Activated CD8-positive, alpha-beta memory T cell treated with anti-CD3 and anti-CD28 coated beads, Interleukin-2, amount 50 U/mL, for 1 hour (primary cell): ENCODE measurements around the gene EBF4.
A peak's percentile ranks its signal among the peaks of the same experiment; 100 is the strongest.
"Not testable (repeated sequence)": the region's sequence is repeated elsewhere in the genome, so short reads cannot be mapped to it uniquely, and the experiment has no call there.

Source experiments
- DNase-seq: peaks from one replicate; pipeline ENCODE4 v3.0.0-alpha.2; 2020; ENCODE audit errors: extremely low read depth

Gene EBF4

GRCh38 chr20:2672446-2672845 lies 20.1 kb upstream of the EBF4 start:
- no peak for DNase-seq

- DNase-seq, result no peak
These were observed 19.1 kb upstream of the EBF4 start for GRCh38 chr20:2673453-2673852.

DNA sequence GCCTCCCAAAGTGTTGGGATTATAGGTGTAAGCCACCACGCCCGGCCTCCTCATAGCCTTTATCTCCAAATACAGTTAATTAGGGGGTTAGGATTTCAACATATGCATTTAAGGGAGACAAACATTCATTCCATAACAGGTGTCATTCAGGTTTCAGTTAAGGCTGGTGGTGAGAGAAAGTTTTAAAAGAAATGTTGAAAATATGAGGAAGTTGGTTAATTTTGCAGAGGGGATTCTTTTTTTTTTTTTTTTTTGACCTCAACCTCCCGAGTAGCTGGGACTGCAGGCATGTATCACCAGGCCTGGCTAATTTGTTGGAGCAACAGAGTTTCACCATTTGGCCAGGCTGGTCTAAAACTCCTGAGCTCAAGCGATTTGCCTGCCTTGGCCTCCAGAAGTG lies 12.5 kb upstream of the EBF4 start:
- no peak for DNase-seq

DNA sequence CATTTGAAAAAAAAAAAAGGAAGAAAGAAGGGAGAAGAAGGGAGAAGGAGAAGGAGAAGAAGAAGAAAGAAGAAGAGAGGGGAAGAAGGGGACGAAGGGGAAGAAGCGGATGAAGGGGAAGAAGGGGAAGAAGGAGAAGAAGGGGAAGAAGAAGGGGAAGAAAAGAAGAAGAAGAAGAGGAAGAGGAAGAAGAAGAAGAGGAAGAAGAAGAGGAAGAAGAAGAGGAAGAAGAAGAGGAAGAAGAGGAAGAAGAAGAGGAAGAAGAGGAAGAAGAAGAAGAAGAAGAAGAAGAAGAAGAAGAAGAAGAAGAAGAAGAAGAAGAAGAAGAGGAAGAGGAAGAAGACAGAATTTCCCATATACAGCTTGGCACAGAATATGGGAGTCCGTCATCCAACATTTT lies 10.5 kb upstream of the EBF4 start:
- DNase-seq, result not testable (repeated sequence)

GRCh38 chr20:2684817-2685216 lies 7.8 kb upstream of the EBF4 start:
- not testable (repeated sequence) for DNase-seq

DNA sequence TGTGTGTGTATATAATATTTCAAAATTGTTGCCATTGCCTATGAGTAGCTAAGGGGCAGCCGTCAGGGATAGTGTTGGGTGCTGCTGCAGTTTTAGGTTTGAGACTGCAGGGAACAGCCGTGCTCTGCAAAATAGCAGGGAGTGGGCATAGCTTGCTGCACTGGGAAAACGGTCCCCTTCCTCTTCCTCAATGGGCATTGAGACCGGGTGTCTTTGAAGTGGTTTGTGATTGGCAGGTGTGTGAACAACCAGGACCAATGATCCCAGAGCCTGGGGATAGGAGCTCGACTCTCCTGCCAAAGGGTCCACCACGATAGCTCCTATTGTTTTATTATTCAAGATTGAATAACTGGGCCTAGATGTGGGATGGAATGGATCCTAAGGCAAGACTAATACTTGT lies 5.1 kb upstream of the EBF4 start:
- no peak for DNase-seq

DNA sequence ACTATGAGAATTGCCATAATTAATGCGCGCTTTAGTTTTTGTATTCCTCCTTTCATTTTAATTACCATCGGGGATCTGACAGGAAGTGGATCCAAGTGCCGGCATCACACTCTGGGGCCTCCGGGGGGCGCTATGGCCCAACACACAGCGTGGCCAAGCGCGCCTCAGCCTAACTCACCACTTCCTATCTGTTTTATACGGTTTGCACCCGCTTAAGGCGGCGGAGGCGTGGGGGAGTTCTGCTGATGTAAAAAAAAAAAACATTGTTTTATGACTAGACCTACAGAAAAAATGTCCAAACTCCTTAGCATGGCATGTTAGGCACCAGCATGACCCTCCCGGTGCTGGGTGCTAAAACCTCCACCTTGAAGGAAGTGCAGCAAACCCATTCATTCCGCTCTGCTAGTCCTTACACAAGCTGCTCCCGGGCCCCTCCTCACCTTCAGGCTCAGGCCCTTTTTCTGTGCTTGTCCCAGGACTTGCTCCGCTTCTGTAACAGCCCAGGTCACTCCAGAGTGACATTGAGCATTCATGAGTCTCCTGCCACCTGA lies 4.5 kb upstream of the EBF4 start:
- DNase-seq, result peak; percentile 63

DNA sequence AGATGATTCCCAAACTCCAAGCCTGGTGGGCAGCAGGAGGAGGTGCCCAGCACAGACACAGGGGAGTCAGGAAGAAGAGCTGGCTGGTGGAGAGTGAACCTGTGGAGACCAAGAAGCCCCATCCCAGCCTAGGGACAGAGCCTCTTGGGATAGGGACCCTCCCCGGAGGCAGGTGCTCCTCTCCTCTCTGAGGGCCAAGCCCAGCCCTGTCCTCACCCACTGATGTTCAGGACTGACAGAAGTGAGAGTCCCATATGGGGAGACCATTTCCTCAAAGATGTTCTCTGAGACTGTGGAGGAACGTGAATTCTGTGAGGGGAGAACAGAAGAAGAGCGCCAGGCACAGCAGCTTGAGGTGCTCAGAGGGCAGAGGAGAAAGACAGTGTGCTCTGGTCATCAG lies 2.4 kb upstream of the EBF4 start:
- no peak for DNase-seq

DNA sequence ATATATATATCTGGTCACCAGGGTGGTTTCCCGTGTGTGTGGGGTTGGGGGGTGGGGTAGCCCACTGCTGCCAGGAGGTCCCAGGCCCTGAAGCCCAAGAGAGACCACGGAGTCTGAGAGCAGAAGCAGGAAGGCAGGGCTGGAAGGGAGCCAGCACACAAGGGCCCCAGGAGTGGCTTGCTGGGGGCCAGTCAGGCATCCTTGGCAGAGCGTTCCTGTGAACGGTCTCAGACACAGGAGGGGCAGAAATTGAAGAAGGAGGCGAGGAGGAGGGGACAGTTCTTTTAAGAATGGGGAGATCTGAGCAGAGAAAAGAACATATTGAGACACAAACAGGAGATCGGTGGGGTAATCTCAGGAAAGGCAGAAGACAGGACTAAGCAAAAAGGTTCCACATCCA lies 1.9 kb upstream of the EBF4 start:
- DNase-seq, result no peak

DNA sequence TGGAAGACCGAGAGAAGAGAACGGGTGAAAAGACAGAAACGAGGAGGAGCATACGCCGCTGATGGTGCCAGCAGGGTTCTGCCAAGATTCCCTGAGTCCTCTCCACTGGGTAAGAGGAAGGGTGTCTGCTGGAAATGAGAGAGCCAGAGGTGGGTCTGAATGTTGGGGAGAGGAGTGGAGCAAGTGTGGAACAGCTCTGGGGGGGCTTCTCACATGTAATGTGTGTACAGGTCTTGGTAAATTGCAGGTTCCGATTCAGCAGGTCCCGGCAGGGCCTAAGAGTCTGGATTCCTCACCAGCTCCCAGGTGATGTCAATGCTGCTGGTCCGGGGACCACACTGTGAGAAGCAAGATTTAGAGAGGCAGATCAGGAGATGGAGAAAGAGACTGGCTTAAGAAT lies 1.5 kb upstream of the EBF4 start:
- no peak for DNase-seq

DNA sequence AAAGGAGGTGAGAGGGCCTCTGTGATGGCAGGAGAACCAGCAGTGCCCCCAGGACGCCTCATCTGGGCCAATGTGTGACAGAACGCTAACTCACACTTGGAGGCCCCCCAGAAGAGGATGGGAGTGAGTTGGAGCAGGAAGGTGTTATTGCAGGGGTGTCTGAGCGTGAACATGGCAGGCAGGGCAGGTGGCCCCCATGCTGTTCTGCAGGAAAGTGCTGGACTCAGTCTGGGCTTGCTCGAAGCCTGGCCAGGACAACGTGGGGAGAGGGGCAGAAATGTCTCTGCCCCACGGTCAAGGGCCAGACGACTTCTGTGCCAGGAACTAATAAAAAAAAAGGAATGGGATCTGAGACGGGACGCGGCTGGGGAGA lies 931 bp upstream of the EBF4 start:
- DNase-seq, result no peak

- no peak for DNase-seq
These were observed 306 bp downstream of the EBF4 start for GRCh38 chr20:2692886-2693285.

DNA sequence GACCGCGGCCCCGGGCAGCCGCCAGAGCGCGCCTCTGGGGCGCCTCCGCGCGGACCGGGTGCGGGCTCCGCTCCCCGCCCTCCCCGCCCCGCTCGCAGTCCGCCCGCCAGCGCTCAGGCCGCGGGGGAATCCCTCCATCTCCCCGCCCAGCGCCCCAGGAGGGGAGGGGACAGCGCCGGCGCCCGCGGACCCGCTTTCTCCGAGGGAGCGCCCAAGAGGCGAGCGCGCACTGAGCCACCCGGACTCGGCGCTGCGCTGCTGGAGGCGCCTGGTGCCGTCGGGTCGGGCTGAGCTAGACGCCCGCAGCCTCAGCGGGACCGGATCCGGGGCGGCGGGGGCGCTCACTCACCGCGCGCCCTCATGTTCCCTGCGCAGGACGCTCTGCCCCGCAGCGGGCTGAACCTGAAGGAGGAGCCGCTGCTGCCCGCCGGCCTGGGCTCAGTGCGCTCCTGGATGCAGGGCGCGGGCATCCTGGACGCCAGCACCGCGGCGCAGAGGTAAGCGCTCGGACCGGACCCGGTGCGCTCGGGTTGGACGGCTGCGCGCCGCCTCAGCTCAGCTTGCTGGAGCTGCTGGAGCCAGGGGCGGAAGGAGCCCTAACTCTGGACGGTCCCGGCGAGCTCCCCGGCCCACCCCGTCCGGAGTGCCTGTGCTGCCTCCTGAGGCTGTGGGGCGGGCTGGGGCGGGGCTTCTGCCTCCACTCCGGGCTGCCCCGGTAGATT lies 867 bp downstream of the EBF4 start:
- peak; percentile 11 for DNase-seq

DNA sequence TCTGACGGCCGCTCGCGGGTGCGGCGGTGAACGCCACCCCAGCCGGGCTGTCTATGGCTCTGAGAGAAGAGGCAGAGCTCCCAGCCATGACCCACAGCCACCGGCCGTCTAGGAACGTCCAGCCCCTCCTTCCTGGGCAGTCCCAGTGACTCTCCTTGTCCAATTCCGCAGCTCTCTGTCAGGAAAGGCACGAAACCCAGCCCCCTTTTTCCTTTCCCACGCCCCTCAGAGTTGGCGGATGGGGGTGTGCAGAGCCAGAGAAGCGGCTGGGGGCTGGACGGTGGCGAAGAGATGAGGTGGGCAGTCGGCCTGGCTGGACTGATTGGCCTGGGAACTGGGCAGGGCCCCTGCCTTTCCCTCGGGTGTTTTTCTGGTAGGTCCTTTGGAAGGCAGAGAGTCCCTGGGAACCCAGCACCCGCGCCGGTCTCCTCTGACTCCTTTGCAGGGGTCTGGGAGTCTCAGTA lies 1.5 kb downstream of the EBF4 start:
- no peak for DNase-seq

- no peak for DNase-seq
These were observed 1.9 kb downstream of the EBF4 start for GRCh38 chr20:2694519-2694918.

GRCh38 chr20:2695206-2695983 lies 2.8 kb downstream of the EBF4 start:
- no peak for DNase-seq

DNA sequence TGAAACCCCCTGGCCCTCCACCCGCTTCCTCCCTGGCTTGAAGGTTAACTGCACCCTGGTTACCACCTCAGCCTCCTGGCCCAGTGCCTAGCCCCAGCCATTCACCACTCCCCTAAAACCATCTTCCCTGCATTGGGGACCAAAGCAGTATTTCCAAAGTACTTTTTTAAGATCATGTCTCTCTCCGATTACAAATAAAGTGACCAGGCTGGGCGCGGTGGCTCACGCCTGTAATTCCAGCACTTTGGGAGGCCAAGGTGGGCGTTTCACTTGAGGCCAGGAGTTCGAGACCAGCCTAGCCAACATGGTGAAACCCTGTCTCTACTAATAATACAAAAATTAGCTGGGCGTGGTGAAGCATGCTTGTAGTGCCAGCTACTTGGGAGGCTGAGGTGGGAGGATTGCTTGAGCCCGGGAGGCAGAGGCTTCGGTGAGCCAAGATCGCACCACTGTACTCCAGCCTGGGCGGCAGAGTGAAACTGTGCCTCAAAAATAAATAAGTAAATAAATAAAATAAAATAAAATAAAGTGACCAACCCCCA lies 3.5 kb downstream of the EBF4 start:
- DNase-seq, result not testable (repeated sequence)

DNA sequence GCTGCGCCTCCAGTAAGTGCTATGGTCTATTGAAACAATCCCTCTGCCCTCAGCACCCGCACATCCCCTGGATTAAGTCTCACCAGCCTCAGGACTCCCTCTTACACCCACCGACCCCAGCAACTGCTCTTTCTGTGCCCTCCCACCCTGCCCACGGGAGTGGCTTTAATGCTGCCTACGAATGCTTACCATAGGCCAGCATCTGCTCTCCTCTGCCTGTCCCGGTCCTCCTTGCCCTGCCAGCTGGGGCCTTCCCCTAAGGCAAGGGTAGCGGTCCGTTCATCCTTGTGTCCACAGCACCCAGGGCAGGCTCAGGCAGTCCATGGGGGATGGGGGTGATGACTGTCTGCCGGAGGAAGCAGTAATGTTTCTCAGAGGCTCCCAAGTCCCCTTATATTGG lies 4.1 kb downstream of the EBF4 start:
- DNase-seq, result no peak

DNA sequence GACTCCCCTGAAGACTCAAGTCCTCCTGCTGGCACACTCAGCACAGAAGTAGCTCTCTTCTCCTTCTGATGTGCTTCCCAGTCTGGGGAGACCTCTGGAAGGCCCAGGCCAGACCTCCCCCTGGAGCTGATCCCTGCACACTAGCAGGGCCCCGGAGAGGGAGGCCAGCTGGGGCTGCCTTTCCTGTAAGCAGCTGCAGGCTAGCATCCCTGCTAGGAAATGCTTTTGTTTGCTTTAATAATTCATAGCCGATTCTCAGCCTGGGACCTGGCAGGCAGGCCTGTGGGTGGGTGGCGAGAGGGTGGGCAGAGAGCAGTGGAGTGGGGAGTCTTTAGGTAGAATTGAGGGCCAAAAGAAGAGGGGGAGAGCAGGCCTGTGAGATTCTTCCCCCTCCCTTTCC lies 5.2 kb downstream of the EBF4 start:
- DNase-seq, result no peak

GRCh38 chr20:2698186-2698817 lies 5.7 kb downstream of the EBF4 start:
- DNase-seq, result no peak

GRCh38 chr20:2698912-2699311 lies 6.3 kb downstream of the EBF4 start:
- no peak for DNase-seq

DNA sequence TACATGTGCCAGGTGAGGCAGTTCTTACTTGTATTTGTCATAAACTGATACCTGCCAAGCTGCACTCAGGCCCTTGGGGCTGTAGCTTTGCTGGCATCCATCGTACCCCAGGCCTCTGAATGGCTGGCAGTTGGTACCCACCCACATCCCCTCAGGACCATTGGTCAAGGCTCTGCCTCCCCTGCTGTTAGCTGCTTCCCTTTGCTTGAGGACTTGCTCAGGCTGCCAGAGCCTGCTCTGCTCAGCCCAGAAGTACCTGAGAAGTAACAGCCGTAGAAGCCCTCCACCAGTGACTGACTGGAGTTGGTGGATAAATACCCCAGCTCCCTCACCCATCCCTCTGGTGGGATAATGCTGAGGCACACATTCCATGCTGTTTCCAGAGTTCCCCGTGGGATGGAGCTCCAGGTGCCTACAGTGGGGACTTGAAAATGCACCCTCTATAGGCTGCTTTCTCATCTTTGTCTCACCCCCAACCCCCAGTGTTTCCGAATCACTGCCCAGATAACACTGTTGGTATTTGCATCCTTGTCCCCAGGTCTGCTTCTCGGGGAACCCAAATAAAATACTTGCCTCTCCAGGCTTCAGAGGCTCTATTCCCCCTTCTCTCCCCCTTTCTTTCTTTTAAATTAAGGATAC lies 7.3 kb downstream of the EBF4 start:
- no peak for DNase-seq
